HepG2 (cell line): Measurements from ENCODE around the gene PDXDC1.

Experiments
- JUNB ChIP-seq: sonication (generic); formaldehyde crosslinking; IDR thresholded peaks from 2 replicates; pipeline ENCODE4 v1.8.0; 2022; ENCODE audit warnings: missing genetic modification reagents, mild to moderate bottlenecking, borderline replicate concordance
- LCORL ChIP-seq, 2 experiments: fragments of 450-650 bp in 1 of 2; sonication (generic) in 1 of 2; formaldehyde crosslinking in 1 of 2; IDR thresholded peaks; 2 replicates each; pipeline versions ENCODE4 v1.5.0 to v1.6.1; 2017 to 2020; ENCODE audit warnings: antibody characterized with exemption in 1 of 2, missing genetic modification reagents in 1 of 2
- MAFG ChIP-seq: sonication (generic); formaldehyde crosslinking; IDR thresholded peaks from 2 replicates; pipeline ENCODE4 v1.5.1; 2020; ENCODE audit warnings: mild to moderate bottlenecking, missing genetic modification reagents
- NFKB2 ChIP-seq: sonication (generic); formaldehyde crosslinking; IDR thresholded peaks from 2 replicates; pipeline ENCODE4 v1.4.0; 2020; ENCODE audit warnings: missing genetic modification reagents, borderline replicate concordance
- RELA ChIP-seq: sonication (generic); formaldehyde crosslinking; IDR thresholded peaks from 2 replicates; pipeline ENCODE4 v1.4.0; 2020; ENCODE audit warnings: missing genetic modification reagents
- TAF1 ChIP-seq: sonication (generic); formaldehyde crosslinking; IDR thresholded peaks from 2 replicates; pipeline ENCODE4 v1.4.0; 2020; ENCODE audit warnings: missing genetic modification reagents
- TFAP4 ChIP-seq: sonication (generic); IDR thresholded peaks from 2 replicates; pipeline ENCODE4 v1.6.1; 2016; ENCODE audit warnings: low read depth, borderline replicate concordance
- ZFP91 ChIP-seq: sonication (generic); formaldehyde crosslinking; IDR thresholded peaks from 2 replicates; pipeline ENCODE4 v1.9.0; 2022; ENCODE audit warnings: missing genetic modification reagents, mild to moderate bottlenecking, borderline replicate concordance

- TF ChIP-seq NFKB2 (CRISPR knock-in tag) (no peak), RELA (CRISPR knock-in tag) (no peak), MAFG (CRISPR knock-in tag) (no peak), JUNB (CRISPR knock-in tag) (no peak), TFAP4 (no peak), TAF1 (CRISPR knock-in tag) (no peak), LCORL (IDR thresholded peaks at IDR 0.05) (no peak), LCORL (CRISPR knock-in tag; IDR thresholded peaks at IDR 0.05) (no peak), ZFP91 (CRISPR knock-in tag) (no peak)
Measured at GRCh38 chr16:15037745-15038144, 62.9 kb downstream of the PDXDC1 start.
